RWPE1 (cell line): ENCODE results near the gene SAGE1.

Experiments
- CTCF ChIA-PET: fragments of 350-600 bp; sonication (Branson Sonifier 250); formaldehyde crosslinking; extraction: SDS; loops from one replicate; lab custom pipeline; 2021; lab: Yijun Ruan, JAX
- POLR2A ChIA-PET: fragments of 400-600 bp; formaldehyde crosslinking; extraction: SDS; loops from one replicate; lab custom pipeline; 2020; ENCODE audit warnings: antibody characterized with exemption; ENCODE audit not compliant: low non-redundant PET; lab: Yijun Ruan, JAX
- DNase-seq: peaks from one replicate; pipeline ENCODE4 v3.0.0; 2012; ENCODE audit warnings: low spot score
- H3K27ac ChIP-seq: fragments of 450-650 bp; 2 replicates; pipeline ENCODE4 v1.5.1; 2017
- TF ChIP-seq, protein P1 (sequence below): fragments of 450-650 bp; conservative IDR thresholded peaks from 2 replicates; pipeline ENCODE4 v1.5.1; 2017; ENCODE audit warnings: low read depth, mild to moderate bottlenecking

Gene SAGE1

DNA sequence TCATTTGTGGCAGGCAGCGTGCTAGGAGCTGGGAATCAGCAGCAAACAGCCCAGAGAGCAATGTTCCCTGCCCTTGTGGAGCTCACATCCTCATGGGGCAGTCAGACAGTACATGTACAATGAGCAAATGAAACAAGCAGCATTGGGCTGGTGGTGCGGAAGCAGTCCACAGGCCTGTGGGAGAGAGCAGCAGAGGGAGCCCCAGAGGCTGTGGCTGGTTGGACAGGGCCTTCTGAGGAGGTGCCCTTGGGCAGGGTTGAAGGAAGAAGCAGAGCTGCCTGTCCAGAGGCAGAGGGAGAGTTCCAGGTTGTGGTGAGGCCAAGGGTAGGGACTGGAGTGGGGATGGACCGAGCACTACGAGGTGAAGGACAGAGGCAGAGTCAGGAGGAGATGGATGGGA is 57.8 kb downstream of the SAGE1 start:
- no peak overlapping the region for H3K27ac ChIP-seq
- TF ChIP-seq, protein P1, sequence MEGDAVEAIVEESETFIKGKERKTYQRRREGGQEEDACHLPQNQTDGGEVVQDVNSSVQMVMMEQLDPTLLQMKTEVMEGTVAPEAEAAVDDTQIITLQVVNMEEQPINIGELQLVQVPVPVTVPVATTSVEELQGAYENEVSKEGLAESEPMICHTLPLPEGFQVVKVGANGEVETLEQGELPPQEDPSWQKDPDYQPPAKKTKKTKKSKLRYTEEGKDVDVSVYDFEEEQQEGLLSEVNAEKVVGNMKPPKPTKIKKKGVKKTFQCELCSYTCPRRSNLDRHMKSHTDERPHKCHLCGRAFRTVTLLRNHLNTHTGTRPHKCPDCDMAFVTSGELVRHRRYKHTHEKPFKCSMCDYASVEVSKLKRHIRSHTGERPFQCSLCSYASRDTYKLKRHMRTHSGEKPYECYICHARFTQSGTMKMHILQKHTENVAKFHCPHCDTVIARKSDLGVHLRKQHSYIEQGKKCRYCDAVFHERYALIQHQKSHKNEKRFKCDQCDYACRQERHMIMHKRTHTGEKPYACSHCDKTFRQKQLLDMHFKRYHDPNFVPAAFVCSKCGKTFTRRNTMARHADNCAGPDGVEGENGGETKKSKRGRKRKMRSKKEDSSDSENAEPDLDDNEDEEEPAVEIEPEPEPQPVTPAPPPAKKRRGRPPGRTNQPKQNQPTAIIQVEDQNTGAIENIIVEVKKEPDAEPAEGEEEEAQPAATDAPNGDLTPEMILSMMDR = no peak
- CTCF ChIA-PET = no interaction called here
- POLR2A ChIA-PET = no interaction called here
- no peak for DNase-seq
